ENCODE measurements around the gene CRTC2. TPM values are rescaled to one million over a fixed set of nuclear protein-coding genes. Genes with fewer than 3 reads are reported as not detected.
A peak's percentile ranks its signal among the peaks of the same experiment; 100 is the strongest.

Gene CRTC2
- total and polyA plus RNA-seq, 9 of the 15 experiments (the other 6 are each of a cell fraction or from before 2014, with no cell fraction given) = 2.7 to 26.4 (median 10.2) TPM

GRCh38 chr1:153967107-153967999, 8.9 kb upstream of the CRTC2 start, which contains the start of gene CREB3L4 (continued):
- TF ChIP-seq, protein P1, sequence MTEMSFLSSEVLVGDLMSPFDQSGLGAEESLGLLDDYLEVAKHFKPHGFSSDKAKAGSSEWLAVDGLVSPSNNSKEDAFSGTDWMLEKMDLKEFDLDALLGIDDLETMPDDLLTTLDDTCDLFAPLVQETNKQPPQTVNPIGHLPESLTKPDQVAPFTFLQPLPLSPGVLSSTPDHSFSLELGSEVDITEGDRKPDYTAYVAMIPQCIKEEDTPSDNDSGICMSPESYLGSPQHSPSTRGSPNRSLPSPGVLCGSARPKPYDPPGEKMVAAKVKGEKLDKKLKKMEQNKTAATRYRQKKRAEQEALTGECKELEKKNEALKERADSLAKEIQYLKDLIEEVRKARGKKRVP (CRISPR knock-in tag; IDR thresholded peaks at IDR 0.05) = no peak
- no peak for TF ChIP-seq RBM34 (IDR thresholded peaks at IDR 0.05; ENCODE audit: borderline replicate concordance, insufficient read depth, low read length)
- no peak for TF ChIP-seq MAFF (IDR thresholded peaks at IDR 0.05; ENCODE audit: low read length)
- no peak for TF ChIP-seq ZFP36 (IDR thresholded peaks at IDR 0.05; ENCODE audit: low read depth, low read length, partially characterized antibody)
- TF ChIP-seq RFX1 (IDR thresholded peaks at IDR 0.05) = no peak
- TF ChIP-seq, protein P2, sequence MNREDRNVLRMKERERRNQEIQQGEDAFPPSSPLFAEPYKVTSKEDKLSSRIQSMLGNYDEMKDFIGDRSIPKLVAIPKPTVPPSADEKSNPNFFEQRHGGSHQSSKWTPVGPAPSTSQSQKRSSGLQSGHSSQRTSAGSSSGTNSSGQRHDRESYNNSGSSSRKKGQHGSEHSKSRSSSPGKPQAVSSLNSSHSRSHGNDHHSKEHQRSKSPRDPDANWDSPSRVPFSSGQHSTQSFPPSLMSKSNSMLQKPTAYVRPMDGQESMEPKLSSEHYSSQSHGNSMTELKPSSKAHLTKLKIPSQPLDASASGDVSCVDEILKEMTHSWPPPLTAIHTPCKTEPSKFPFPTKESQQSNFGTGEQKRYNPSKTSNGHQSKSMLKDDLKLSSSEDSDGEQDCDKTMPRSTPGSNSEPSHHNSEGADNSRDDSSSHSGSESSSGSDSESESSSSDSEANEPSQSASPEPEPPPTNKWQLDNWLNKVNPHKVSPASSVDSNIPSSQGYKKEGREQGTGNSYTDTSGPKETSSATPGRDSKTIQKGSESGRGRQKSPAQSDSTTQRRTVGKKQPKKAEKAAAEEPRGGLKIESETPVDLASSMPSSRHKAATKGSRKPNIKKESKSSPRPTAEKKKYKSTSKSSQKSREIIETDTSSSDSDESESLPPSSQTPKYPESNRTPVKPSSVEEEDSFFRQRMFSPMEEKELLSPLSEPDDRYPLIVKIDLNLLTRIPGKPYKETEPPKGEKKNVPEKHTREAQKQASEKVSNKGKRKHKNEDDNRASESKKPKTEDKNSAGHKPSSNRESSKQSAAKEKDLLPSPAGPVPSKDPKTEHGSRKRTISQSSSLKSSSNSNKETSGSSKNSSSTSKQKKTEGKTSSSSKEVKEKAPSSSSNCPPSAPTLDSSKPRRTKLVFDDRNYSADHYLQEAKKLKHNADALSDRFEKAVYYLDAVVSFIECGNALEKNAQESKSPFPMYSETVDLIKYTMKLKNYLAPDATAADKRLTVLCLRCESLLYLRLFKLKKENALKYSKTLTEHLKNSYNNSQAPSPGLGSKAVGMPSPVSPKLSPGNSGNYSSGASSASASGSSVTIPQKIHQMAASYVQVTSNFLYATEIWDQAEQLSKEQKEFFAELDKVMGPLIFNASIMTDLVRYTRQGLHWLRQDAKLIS (CRISPR knock-in tag; IDR thresholded peaks at IDR 0.05) = peak; percentile 73; the same call in 1 of the 2 replicates
- TF ChIP-seq, protein P3, sequence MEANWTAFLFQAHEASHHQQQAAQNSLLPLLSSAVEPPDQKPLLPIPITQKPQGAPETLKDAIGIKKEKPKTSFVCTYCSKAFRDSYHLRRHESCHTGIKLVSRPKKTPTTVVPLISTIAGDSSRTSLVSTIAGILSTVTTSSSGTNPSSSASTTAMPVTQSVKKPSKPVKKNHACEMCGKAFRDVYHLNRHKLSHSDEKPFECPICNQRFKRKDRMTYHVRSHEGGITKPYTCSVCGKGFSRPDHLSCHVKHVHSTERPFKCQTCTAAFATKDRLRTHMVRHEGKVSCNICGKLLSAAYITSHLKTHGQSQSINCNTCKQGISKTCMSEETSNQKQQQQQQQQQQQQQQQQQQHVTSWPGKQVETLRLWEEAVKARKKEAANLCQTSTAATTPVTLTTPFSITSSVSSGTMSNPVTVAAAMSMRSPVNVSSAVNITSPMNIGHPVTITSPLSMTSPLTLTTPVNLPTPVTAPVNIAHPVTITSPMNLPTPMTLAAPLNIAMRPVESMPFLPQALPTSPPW (CRISPR knock-in tag; IDR thresholded peaks at IDR 0.05) = peak; percentile 84
- TF ChIP-seq ZNF121 (CRISPR knock-in tag; conservative IDR thresholded peaks at IDR 0.05) = peak; percentile 100
- no peak for TF ChIP-seq EWSR1 (IDR thresholded peaks at IDR 0.05; ENCODE audit: borderline replicate concordance, low read depth, partially characterized antibody)
- no peak for TF ChIP-seq HMG20A (CRISPR knock-in tag; conservative IDR thresholded peaks at IDR 0.05)
- TF ChIP-seq ZBTB1 (CRISPR knock-in tag; IDR thresholded peaks at IDR 0.05; ENCODE audit: borderline replicate concordance, low read depth) = 0 out of 2 replicates have a peak, but pooled peaks have one; percentile 50
- no peak for TF ChIP-seq CSDE1 (IDR thresholded peaks at IDR 0.05)
- TF ChIP-seq ZNF699 (CRISPR knock-in tag; IDR thresholded peaks at IDR 0.05; ENCODE audit: insufficient replicate concordance) = no peak
- TF ChIP-seq PCBP1 (IDR thresholded peaks at IDR 0.05; ENCODE audit: low read depth, low read length, poor library complexity, severe bottlenecking) = no peak

Measured in K562 (cell line).